HG03064 (cell line): Measurements from ENCODE around the gene ADAM12.

Experiments
- ATAC-seq: cut with Tn5 transposase; IDR thresholded peaks from one replicate; pipeline ENCODE4 v1.9.1; 2021; ENCODE audit warnings: low read depth; ENCODE audit not compliant: unreplicated experiment

The ADAM12 gene

DNA sequence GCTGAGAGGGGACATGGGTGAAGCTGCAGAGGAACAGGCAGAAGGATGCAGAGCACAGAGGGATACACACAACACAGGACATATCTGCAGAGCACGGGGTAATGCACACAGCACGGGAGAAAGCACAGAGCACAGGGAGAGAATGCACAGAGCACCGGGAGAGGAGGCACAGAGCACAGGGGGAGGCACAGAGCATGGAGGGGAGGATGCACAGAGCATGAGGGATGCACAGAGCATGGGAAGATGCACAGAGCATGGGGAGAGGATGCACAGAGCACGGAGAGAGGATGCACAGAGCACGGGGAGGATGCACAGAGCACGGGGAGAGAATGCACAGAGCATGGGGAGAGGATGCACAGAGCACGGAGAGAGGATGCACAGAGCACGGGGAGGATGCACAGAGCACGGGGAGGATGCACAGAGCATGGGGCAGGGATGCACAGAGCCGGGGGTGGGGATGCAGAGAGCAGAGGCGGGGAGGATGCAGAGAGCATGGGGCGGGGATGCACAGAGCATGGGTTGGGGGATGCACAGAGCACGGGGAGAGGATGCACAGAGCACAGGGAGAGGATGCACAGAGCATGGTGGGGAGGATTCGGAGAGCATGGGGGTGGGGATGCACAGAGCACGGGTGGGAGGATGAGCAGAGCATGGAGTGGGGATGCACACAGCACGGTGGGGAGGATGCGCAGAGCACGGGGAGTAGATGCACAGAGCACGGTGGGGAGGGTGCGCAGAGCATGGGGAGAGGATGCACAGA, 230.0 kb downstream of the ADAM12 start:
- no peak for ATAC-seq

DNA sequence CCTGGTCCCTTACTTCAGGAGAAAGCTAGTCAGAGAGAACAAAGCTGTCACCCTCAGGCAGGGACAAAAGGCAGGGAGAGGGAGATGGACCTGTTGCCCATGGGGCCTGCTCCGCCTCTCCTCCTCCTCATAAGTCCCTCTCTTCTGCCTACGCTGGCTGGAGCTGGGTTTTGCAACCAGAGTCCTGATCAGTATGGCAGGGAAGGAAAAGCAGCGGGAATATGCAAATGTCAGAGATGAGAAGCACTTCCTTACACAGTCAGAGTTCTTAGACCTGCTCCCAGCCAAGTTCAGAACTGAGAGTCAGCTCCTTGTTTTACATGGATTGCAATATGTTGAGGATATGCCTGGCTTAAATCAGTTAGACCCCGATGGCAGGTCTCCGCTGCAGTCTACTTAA, 231.1 kb downstream of the ADAM12 start:
- no peak for ATAC-seq

DNA sequence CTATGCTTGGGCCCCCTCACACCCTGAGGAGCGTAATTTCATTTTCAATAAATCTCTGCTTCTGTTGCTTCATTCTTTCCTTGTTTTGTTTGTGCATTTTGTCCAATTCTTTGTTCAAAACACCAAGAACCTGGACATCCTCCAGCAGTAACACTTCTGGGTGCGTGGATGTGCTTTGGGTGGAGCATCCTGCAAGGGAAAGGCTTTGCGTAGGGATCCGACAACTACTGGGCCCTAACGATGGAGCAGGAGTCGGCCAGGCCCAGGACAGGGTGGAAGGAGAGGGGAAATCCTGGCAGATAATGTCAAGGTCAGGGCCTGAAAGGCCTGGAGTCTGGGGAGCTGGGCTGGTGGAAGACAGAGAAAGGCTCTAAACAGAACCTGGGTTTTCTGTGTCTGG, 231.8 kb downstream of the ADAM12 start:
- no peak for ATAC-seq

DNA sequence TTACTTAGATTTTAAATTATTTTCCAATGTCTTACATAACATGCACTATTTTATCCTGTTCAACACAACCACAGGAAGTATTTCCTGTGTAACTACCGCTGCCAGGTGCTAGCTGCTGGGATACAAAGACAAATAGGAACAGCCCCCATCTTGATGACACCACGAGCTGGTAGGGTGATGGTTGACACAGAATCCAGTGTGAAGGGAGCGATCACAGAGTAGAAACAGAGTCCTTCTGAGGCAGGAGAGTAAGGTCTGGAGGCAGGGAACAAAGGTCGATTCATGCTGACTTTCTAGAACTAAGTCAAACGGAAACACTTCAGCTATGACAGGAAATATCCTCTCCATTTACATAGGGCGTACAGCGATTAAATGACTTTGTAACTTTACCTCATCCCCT, 232.3 kb downstream of the ADAM12 start:
- no peak for ATAC-seq

DNA sequence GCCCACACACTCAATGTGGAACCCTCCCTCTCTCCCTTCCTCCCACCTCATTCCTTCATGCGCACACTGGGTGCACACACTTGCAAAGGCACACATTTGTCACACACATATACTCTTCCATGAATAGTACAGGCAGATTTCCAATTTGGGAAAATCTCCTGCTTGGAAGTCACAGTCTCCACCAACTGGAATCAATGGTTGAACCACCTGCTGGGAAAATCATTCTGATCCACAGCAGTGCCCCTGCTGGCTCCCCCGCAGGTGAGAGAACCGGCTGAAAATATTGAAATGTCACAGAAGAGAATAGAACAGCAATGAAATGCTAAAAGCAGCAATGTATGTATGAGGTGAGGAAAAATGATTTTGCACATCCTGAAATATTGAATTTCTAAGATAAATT, 232.7 kb downstream of the ADAM12 start:
- ATAC-seq = no peak

DNA sequence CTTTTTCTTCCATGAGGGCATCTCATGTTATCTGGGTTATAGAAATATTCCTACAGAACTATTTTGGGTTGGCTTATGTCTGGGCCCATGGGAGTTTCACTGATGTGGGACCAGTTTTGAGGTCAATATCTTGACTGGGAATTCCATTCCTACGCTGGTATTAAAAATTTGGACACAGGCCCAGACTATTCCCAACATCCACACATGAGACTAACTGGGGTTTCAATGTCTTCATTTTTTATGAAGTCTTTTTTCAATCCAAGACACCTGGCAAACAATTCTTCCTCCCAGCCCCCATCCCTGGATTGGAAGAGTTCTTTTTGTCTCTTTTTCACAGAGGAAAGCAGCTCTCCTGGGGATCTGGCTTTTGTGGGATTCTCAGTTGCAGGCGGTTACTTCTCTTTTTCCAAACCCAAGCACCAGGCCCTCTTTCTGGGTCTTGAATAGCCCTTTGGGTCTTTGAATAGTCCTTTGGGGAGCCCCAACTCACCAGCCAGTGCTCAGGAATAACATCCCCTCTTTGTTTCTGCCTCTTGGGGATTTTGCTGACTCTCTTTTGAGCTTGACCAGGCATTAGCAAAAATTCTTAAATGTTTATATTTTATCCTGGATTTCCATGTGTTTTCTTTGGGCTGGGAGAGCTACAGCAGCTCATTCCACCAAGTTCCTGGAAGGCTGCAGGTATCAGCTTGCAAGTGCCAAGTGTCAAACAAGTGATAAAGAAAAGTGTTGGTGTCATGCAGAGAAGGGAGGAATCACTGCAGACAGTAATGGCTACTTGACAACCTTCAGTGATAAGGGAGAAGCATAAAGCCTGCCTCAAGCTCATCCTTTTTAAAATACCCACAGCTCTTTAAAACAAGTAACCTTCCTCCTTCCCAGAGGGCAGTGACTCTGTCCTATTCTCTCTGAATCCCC, 234.3 kb downstream of the ADAM12 start:
- ATAC-seq = no peak

DNA sequence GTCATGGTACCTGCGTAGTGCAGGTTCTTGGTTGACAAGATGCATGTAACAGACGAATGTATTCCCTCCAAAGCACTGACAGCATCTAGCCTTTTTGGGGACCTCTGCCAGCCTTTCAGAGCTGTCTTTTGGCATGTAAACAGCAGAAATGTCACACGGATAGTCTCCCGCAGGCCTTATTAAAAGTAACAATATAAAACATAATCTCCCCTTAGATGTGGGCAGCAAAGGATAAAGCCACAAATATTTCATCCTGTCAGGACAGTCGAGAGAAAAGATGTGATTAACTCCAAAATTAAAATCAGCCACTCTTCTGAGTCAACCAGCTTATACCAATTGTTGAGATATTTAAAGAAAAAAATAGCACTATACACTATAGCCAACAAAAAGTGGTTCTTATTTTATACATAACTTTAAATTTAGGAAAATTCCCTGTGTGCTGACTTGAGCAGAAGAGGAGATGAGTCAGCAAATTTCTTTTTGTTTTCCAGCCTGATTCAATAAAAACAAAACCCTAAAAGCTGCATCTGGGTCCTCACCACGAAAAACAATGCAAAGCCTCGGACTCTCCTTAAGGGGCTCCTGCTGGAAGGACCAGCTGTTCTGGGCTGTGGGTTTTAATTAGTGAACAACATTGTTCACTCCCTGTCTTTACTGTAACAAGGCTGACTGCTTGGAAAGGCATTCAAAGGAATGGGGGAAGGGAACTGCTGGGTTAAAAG, 240.2 kb downstream of the ADAM12 start:
- no peak for ATAC-seq

DNA sequence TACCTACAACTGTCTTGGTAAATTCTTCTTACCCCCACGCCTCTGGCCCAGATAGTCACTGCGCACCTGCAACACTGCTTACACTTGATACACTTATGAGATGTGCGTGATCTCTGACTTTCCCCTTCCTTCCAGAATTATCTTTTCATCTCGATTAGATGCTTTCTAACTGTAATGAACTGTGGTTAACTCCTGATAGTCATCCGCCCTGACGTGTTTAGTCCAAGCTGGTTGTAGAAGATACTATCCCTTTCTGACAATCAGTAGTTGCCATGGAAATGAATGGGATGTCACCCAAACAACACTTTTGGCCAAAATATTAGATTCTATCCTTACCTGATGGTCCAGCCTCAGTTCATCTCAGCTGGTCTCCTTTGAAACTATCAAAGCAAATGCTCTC, 241.5 kb downstream of the ADAM12 start:
- ATAC-seq = no peak

DNA sequence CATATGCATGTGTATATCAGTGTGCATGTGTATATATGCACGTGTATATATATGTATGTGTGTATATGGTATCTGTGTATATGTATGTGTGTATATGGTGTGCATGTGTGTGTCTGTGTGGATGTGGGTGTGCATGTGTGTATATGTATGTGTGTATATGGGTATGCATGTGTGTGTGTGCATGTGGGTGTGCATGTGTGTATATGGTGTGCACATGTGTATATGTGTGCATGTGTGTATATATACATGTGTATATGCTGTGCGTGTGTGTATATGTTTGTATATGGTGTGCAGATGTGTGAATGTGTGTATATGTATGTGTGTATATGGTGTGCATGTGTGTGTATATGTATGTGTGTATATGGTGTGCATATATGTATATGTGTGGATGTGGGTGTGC, 245.2 kb downstream of the ADAM12 start:
- ATAC-seq = no peak

DNA sequence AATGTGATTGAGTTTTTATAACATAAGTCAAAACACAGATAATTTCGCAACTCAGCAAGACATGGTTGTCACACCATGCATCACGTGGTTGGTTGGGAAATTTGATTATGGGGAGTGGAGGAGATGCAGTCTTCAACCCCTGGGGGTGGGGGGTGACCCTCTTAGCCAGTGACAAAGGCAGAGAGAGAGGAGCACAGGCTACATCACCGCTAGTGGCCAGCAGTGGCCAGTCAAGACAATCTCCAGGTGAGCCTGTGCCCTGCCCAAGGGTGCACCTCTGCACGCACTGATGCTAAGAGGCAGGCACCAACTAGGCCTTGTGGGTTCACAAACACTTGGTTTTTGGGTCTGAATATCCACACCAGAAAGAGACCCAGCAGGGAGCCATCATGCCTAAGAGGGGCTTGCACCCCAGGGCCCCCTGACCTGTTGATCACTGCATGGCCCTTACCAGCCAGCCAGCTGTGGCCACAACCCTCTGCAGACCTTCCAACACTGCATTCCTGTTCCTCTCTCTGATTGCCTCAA, 247.5 kb downstream of the ADAM12 start:
- no peak for ATAC-seq

DNA sequence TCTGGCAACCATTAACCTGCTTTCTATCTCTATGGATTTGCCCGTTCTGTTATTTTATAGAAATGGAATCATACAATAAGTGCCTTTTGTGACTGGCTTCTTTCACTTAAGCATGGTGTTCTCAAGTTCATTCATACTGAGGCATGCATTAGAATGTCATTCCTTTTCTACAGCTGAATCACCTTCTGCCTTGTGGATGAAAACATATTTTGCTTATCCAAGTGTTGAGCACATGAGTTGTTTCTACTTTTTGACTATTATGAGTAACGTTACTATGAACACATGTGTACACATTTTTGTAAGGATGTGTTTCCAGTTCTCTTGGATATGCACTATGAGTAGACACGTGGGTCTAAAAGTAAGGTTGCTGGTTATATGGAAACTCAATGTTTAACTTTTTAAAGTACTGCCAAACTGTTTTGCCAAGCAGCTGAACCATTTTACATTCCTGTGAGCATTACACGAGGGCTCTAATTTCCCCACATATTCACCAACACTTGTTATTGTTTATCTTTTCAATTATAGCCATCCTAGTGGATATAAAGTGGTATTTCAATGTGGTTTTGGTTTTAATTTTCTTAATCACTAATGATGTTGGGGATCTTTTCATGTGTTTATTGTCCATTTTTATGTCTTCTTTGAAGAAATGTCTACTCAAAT, 250.6 kb downstream of the ADAM12 start:
- ATAC-seq = no peak

DNA sequence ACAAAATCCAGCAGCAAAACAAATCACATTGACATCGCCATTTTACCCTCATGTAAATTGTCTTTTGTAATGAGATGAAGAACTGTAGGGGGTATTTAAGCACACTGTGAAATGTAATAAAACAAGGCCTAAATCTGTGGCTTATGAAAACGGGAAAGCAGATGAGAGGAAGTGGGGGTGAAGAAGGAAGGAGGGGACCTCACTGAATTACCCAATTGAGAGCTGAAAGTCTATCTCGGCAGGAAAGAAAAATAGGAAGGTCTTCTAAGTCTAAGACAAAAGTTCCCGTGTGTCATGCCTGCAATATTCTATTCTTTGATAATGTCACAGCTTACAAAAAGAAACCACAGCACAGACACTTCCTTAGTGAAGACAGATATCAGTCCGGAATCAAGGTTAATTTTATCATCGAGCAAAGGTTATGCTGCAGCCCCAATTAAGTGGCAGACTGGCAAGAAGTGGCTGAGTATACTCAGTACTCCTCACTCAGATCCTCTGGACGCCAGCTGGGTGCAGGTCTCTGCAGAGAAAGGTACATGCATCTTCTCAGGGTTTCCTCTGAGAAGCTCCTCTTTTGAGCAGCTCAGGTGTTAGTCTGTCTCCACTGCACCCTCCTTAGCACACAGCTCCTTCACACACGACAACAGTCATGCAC, 252.2 kb downstream of the ADAM12 start:
- no peak for ATAC-seq

DNA sequence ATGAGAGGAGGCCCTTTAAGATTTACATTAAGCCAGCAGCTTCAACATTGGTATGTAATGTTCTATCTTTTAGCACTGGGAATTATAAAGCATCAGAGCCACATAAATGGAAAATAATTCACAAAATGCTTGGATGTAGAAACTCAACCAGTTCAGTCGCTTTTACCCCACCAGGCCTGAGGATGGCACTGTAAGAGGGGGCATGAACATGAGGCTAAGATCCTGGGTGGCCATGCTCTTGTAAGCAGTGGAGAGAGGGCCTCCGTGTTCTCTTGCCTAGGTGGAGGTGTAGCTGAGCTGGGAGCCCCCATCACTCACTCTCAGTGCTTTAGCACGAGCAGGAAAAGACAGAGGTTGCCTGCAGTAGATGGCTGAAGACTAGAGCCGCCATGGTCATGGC, 253.1 kb downstream of the ADAM12 start:
- no peak for ATAC-seq

DNA sequence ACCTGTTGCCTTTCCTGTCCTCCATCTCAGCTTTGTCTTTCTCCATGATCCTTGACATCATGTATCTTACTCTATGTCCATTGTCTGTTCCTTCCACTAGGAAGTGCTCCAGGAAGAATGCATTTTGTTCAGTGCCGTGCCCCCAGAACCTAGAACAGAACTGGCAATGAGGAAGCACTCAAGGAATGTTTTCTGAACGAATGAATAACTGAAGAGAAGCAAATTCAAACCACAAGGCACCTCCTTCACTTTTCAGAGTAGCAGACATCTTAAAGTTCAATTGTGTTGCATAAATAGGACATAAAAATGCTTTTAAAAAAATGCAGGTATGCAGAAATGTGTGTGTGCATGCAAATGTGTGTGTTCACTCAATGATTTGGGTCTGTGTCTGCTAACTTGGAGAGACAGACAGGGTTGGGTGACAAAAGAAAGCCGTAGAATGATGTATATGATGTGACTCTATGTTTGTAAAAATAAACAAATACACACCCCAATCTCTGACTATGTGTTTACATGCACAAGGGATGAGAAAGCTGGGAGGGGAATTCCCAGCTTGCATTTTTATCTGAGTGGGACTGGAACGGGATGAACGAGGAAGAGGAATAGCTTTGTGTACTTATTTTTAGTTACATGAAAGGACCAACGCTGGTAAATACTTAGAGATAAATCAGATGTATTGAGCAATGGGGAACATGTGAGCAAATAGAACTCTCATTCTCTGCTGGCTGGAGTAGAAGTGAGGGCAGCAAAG, 254.2 kb downstream of the ADAM12 start:
- no peak for ATAC-seq

DNA sequence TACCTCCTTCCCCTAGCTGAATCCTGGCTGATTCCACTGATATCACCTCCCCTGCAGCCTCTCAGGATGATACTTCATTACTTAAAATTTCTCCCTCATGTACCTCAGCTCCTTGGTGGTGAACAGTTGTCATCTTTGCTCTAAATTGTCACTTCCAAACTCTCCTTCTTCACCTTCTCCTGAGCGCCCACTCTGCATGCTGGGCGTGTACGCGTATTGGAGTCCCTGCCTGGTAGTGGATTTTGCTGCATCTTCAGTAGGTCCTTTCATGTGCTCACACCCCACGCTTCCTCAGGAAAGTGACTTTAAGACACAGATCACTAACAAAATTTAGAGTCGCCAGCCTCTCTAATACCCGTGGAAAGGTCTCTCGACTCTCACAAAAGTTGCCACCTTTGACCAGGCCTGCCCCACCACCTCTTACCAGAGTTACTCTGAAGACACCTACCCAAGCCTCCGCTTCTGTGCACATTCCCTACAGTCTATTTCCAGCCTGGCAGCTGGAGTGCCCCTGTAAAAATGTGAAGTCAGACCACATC, 255.1 kb downstream of the ADAM12 start:
- no peak for ATAC-seq

DNA sequence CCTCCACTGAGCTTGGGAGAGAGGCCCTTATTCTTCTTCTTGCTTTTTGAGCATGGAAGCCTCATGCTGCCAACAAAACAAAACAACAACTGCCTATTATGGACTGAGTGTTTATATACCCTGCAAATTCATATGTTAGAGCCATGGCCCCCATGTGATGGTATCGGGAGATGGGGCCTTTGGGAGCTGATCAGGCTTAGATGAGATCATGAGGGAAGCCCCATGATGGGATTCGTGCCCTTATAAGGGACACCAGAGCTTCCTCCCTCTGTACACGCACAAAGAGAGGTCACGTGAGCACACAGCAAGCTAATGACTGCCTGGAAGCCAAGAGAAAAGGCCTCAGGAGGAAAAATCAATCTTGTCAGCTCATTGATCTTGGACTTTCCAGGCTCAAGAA, 256.9 kb downstream of the ADAM12 start:
- no peak for ATAC-seq

DNA sequence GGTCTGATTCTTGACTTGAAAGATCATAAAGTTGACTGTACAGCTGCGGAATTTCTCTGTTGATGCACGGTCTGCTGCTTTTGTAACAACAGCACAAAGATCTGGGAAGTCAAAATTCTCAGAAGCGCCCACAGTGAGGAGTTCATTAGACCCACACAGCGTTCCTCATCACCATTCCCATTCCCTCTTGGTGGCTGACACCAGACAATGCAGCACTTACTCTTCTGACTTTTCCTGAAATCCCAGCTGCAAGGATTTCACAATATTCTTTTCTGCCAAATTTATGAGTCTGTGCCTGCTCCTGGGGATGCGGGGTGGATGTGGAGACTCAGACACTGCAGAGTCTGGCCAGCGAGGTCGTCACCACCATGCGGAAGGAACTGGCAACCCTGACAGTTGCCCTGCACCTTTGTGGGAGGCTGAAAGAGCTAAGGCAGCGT, 258.0 kb downstream of the ADAM12 start:
- ATAC-seq = no peak

DNA sequence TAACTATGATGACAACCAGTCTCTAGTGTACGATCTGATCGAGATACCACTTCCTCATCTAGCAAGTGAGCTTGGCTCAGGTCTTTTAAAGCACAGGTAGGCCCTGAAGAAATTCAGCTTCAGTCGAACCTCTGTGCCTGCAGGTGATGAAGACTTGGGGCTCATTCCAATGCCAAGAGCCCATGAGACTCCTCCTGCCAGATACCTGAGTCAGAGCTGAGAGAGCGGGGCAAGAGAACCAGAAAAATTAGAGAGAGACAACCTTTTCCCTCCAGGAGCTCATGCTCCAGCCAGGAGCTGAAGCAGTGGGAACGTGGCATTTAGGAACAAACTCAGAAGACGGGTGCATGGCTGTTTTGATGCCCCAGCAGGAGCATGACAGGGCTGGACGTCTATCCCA, 259.3 kb downstream of the ADAM12 start:
- ATAC-seq = no peak

DNA sequence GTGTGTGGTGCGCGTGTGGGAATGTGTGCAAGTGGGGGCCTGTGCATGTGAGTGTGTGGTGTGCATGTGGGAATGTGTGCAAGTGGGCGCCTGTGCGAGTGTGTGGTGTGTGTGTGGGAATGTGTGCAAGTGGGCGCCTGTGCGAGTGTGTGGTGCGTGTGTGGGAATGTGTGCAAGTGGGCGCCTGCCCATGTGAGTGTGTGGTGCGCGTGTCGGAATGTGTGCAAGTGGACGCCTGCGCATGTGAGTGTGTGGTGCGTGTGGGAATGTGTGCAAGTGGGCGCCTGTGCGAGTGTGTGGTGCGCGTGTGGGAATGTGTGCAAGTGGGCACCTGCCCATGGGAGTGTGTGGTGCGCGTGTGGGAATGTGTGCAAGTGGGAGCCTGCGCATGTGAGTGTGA, 259.7 kb downstream of the ADAM12 start:
- ATAC-seq = no peak
